22Rv1 (cell line): Measurements from ENCODE around the gene ZBED4.

Experiments used
- H3K27ac ChIP-seq: fragments of 450-650 bp; 2 replicates; pipeline ENCODE4 v1.5.1; 2017
- CTCF ChIP-seq: fragments of 450-650 bp; IDR thresholded peaks from 2 replicates; pipeline ENCODE4 v1.5.1; 2017; ENCODE audit warnings: mild to moderate bottlenecking
- ZFX ChIP-seq: fragments of 450-650 bp; IDR thresholded peaks from 2 replicates; pipeline ENCODE4 v1.6.1; 2017; ENCODE audit warnings: antibody characterized with exemption, borderline replicate concordance

The ZBED4 gene

DNA sequence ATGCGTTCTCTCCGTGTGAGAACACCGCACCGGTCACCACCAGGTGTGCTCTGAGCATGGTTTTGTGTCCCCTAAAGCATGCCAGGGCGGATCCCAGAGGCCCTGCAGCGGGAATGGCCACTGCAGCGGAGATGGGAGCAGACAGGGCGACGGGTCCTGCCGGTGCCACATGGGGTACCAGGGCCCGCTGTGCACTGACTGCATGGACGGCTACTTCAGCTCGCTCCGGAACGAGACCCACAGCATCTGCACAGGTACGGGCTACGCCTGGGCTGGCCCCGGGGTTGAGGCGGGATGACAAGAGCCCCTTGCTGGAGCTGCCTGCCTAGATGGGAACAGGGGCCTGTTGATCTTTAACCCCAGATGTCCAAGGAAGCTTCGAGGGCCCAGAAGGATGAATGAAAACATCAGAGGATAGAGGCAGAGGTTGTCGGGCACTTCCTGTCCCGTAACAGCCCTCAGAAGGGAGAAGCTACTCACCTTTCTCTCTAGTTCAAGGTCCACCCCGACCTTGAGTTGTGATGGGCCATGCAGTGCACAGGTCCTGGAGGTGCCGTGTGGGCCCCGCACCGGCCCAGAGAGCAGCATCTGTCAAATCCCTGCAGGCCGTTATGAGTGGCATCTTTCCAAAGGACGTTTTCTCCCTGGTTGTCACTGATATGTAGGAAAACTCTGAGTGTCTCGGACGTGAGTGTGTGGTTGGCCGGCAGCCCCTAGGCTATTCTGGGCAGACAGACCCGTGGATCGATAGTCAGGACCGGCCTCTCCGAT lies 68.0 kb downstream of the ZBED4 start:
- H3K27ac ChIP-seq = peak overlapping the region; percentile 8; the same call in 1 of the 2 replicates
- TF ChIP-seq ZFX (no peak), CTCF (no peak)

- no peak overlapping the region for H3K27ac ChIP-seq
- TF ChIP-seq ZFX (no peak), CTCF (no peak)
Observed at GRCh38 chr22:49922484-49922883, 68.8 kb downstream of the ZBED4 start.

GRCh38 chr22:49922926-49923325 lies 69.3 kb downstream of the ZBED4 start:
- H3K27ac ChIP-seq = no peak overlapping the region
- no peak for TF ChIP-seq CTCF
- TF ChIP-seq ZFX = no peak

GRCh38 chr22:49923445-49923844 lies 69.8 kb downstream of the ZBED4 start:
- no peak; the same call in 1 of the 2 replicates for TF ChIP-seq CTCF
- H3K27ac ChIP-seq = no peak overlapping the region

- peak overlapping the region; percentile 3; the same call in 1 of the 2 replicates for H3K27ac ChIP-seq
- TF ChIP-seq ZFX = no peak
- TF ChIP-seq CTCF = no peak
Observed at GRCh38 chr22:49924113-49924833, 70.6 kb downstream of the ZBED4 start.

GRCh38 chr22:49925525-49926128 lies 72.0 kb downstream of the ZBED4 start:
- H3K27ac ChIP-seq = no peak overlapping the region; the same call in 1 of the 2 replicates

More at GRCh38 chr22:49925525-49926128, 72.0 kb downstream of the ZBED4 start:
- TF ChIP-seq CTCF (no peak), ZFX (no peak)
